Measurements from ENCODE around the gene CRB3. TPM values are rescaled to one million over a fixed set of nuclear protein-coding genes. Genes with fewer than 3 reads are reported as not detected.

The CRB3 gene
- total RNA-seq, 2 donors from 2014 or later, result 46.4 to 50.9 TPM

GRCh38 chr19:6495947-6496346 is 31.9 kb downstream of the CRB3 start:
- no peak for TF ChIP-seq CTCF (conservative IDR thresholded peaks at IDR 0.05)
- peaks cover 11% of the 10 kb centered on the region for H3K27me3 ChIP-seq (ENCODE audit: control insufficient read depth, insufficient read depth, low read length, poor library complexity, severe bottlenecking)
- H3K4me1 Mint-ChIP-seq, result no peaks in the 10 kb centered on the region
- no peaks in the 10 kb centered on the region for H3K4me1 ChIP-seq (ENCODE audit: control insufficient read depth, insufficient read depth, low read length)
- peaks cover 19% of the 10 kb centered on the region for H3K27me3 Mint-ChIP-seq (ENCODE audit: insufficient read depth)
- 93 to 96% methylated on average over 13 to 19 of the region's 19 CpGs for WGBS, 2 experiments (ENCODE audit: insufficient coverage in 1 of 2, insufficient read length in 1 of 2)
- no peak overlapping the region for H3K9ac ChIP-seq (ENCODE audit: extremely low read depth, low read length, poor library complexity, severe bottlenecking)
- no peaks in the 10 kb centered on the region for H3K36me3 Mint-ChIP-seq (ENCODE audit: low read depth)
- no peak overlapping the region for H3K4me3 ChIP-seq (ENCODE audit: low read length)
- H3K4me3 Mint-ChIP-seq, result no peak overlapping the region
- no peak for DNase-seq
- H3K9me3 Mint-ChIP-seq, result peaks cover 8% of the 10 kb centered on the region
- no peak overlapping the region for H3K27ac ChIP-seq (ENCODE audit: low read depth, low read length)
- H3K36me3 ChIP-seq (ENCODE audit: control insufficient read depth, insufficient read depth, low read length), result no peaks in the 10 kb centered on the region
- no peaks in the 10 kb centered on the region for H3K9me3 ChIP-seq (ENCODE audit: control insufficient read depth, low read length)
- no peak overlapping the region for H3K27ac Mint-ChIP-seq

- Histone ChIP-seq H3K27me3 (ENCODE audit: control insufficient read depth, insufficient read depth, low read length, poor library complexity, severe bottlenecking) (peaks cover 36% of the 10 kb centered on the region), H3K36me3 (ENCODE audit: control insufficient read depth, insufficient read depth, low read length) (no peaks in the 10 kb centered on the region), H3K4me3 (ENCODE audit: low read length) (no peak overlapping the region), H3K9me3 (ENCODE audit: control insufficient read depth, low read length) (no peaks in the 10 kb centered on the region), H3K4me1 (ENCODE audit: control insufficient read depth, insufficient read depth, low read length) (no peaks in the 10 kb centered on the region), H3K9ac (ENCODE audit: extremely low read depth, low read length, poor library complexity, severe bottlenecking) (no peak overlapping the region), H3K27ac (ENCODE audit: low read depth, low read length) (no peak overlapping the region)
- Mint-ChIP-seq H3K36me3 (ENCODE audit: low read depth) (no peaks in the 10 kb centered on the region), H3K27me3 (ENCODE audit: insufficient read depth) (peaks cover 41% of the 10 kb centered on the region), H3K4me3 (no peak overlapping the region), H3K9me3 (no peaks in the 10 kb centered on the region), H3K27ac (no peak overlapping the region), H3K4me1 (peaks cover 3% of the 10 kb centered on the region)
- TF ChIP-seq CTCF (conservative IDR thresholded peaks at IDR 0.05), result no peak
- 87 to 89% methylated on average over 3 to 7 of the region's 7 CpGs for WGBS, 2 experiments (ENCODE audit: insufficient coverage in 1 of 2, insufficient read length in 1 of 2)
- DNase-seq, result no peak
These were observed 34.4 kb downstream of the CRB3 start for GRCh38 chr19:6498294-6499036.

DNA sequence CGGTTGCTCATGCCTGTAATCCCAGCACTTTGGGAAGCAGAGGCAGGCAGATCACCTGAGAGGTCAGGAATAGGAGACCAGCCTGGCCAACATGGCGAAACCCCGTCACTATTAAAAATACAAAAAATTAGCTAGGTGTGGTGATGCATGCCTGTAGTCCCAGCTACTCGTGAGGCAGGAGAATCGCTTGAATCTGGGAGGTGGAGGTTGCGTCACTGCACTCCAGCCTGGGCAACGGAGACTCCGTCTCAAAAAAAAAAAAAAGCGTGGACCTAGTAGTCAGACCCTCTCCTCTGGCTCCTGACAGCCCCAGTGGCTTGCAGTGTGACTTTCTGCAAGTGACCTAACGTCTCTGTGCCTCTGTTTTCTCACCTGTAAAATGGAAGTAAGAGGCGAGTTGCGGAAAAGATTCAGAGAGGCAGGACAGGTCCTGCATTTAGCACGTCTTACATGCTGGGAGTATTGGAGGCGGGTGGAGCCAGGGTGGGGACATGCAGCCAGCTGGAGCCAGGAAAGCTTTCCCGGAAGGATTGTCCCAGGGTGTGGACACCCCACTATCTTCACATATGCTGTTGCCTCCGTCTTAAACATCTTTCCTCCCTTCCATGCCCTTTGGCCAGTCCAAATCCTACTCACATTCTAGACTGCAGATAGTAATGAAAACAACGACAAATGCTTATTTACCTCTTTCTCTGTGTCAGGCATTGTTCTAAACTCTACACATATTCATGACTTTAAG is 35.1 kb downstream of the CRB3 start:
- no peak overlapping the region for H3K9ac ChIP-seq (ENCODE audit: extremely low read depth, low read length, poor library complexity, severe bottlenecking)
- H3K36me3 Mint-ChIP-seq (ENCODE audit: low read depth), result no peaks in the 10 kb centered on the region
- peaks cover 38% of the 10 kb centered on the region for H3K27me3 ChIP-seq (ENCODE audit: control insufficient read depth, insufficient read depth, low read length, poor library complexity, severe bottlenecking)
- no peak for TF ChIP-seq CTCF (conservative IDR thresholded peaks at IDR 0.05)
- no peak for DNase-seq
- H3K9me3 ChIP-seq (ENCODE audit: control insufficient read depth, low read length), result no peaks in the 10 kb centered on the region
- no peaks in the 10 kb centered on the region for H3K36me3 ChIP-seq (ENCODE audit: control insufficient read depth, insufficient read depth, low read length)
- no peak overlapping the region for H3K4me3 ChIP-seq (ENCODE audit: low read length)
- no peak overlapping the region for H3K27ac Mint-ChIP-seq
- H3K4me1 Mint-ChIP-seq, result peaks cover 3% of the 10 kb centered on the region
- H3K27me3 Mint-ChIP-seq (ENCODE audit: insufficient read depth), result peaks cover 45% of the 10 kb centered on the region
- H3K4me3 Mint-ChIP-seq, result no peak overlapping the region
- no peaks in the 10 kb centered on the region for H3K4me1 ChIP-seq (ENCODE audit: control insufficient read depth, insufficient read depth, low read length)
- no peaks in the 10 kb centered on the region for H3K9me3 Mint-ChIP-seq
- H3K27ac ChIP-seq (ENCODE audit: low read depth, low read length), result no peak overlapping the region
- 86 to 87% methylated on average over 11 to 17 of the region's 17 CpGs for WGBS, 2 experiments (ENCODE audit: insufficient coverage in 1 of 2, insufficient read length in 1 of 2)
